Right atrium auricular region (tissue), 2 donors: ENCODE results near the gene PTCRA. TPM values are rescaled to one million over a fixed set of nuclear protein-coding genes. Genes with fewer than 3 reads are reported as not detected.

Source experiments
- DNase-seq: peaks from one replicate; pipeline ENCODE4 v3.0.0-alpha.2; 2019; ENCODE audit warnings: low spot score
- H3K27ac ChIP-seq, 2 donors: fragments of 200-600 bp; sonication (generic); 1 replicate in 1 of 2; 2 replicates in 1 of 2; pipeline ENCODE4 v1.5.1; 2016 to 2019
- H3K27me3 ChIP-seq, 2 donors: fragments of 200-600 bp; sonication (generic); one replicate each; pipeline versions ENCODE4 v1.5.1 to v1.6.0; 2017 to 2019
- H3K36me3 ChIP-seq: fragments of 200-600 bp; sonication (generic); one replicate; pipeline ENCODE4 v1.5.1; 2016
- H3K4me1 ChIP-seq, 2 donors: fragments of 200-600 bp; sonication (generic); one replicate each; pipeline versions ENCODE4 v1.5.1 to v1.6.0; 2017 to 2019
- H3K4me3 ChIP-seq, 2 donors: fragments of 200-600 bp; sonication (generic); 1 replicate in 1 of 2; 2 replicates in 1 of 2; pipeline ENCODE4 v1.5.1; 2017 to 2019; ENCODE audit warnings: mild to moderate bottlenecking in 1 of 2, moderate library complexity in 1 of 2
- H3K9me3 ChIP-seq, 2 donors: fragments of 200-600 bp; sonication (generic); one replicate each; pipeline ENCODE4 v1.5.1; 2019
- total RNA-seq, 2 donors: library from RNA; depleted of rRNA; stranded (reverse); fragments of >200 nt; gene quantifications; one replicate each; pipeline ENCODE4 v1.1.0, GENCODE V29; 2016
- TF ChIP-seq, protein P1 (sequence below), 2 donors: fragments of 200-600 bp; sonication (generic); IDR thresholded peaks; one replicate each; pipeline ENCODE4 v1.5.1; 2019; ENCODE audit warnings: antibody characterized with exemption in 2 of 2

PTCRA gene
- total RNA-seq, 2 donors from 2014 or later = 1.6 TPM; not detected in 1

DNA sequence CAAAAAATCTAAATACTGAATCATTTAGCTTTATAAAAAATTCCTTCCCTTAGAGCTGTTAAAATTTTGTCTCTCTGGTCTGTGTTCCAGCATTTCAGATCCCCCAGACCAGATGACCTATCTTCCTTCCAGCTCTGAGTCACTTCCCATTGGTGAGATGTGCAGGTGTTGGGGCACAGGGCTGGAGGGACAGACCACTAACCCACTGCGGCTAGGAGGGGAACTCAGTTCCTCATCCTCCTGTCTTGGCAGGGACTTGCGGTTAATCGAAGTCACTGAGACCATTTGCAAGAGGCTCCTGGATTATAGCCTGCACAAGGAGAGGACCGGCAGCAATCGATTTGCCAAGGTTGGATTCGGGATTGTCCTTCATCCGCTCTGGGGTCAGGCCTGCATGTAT is 19.5 kb downstream of the PTCRA start:
- no peak overlapping the region for H3K27ac ChIP-seq

DNA sequence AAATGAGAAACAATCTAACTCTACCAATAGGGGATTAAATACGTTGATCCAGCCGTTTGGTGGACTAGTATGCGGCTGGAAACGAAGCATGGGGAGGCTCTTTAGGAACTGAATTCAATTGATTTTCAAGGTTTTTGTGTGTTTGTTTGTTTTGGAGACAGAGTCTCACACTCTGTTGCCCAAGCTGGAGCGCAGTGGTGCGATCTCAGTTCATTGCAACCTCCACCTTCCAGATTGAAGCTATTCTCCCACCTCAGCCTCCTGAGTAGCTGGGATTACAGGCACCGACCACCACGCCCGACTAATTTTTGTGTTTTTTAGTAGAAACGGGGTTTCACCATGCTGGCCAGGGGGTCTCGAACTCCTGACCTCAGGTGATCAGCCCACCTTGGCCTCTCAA is 20.5 kb downstream of the PTCRA start:
- Histone ChIP-seq H3K4me3 (no peak overlapping the region), H3K27ac (no peak overlapping the region), H3K27me3 (no peaks in the 10 kb centered on the region), H3K4me1 (peaks cover 0 to 7% of the 10 kb centered on the region in 2 donors), H3K9me3 (no peaks in the 10 kb centered on the region), H3K36me3 (peaks cover 38% of the 10 kb centered on the region)
- no peak for DNase-seq
- TF ChIP-seq, protein P1, sequence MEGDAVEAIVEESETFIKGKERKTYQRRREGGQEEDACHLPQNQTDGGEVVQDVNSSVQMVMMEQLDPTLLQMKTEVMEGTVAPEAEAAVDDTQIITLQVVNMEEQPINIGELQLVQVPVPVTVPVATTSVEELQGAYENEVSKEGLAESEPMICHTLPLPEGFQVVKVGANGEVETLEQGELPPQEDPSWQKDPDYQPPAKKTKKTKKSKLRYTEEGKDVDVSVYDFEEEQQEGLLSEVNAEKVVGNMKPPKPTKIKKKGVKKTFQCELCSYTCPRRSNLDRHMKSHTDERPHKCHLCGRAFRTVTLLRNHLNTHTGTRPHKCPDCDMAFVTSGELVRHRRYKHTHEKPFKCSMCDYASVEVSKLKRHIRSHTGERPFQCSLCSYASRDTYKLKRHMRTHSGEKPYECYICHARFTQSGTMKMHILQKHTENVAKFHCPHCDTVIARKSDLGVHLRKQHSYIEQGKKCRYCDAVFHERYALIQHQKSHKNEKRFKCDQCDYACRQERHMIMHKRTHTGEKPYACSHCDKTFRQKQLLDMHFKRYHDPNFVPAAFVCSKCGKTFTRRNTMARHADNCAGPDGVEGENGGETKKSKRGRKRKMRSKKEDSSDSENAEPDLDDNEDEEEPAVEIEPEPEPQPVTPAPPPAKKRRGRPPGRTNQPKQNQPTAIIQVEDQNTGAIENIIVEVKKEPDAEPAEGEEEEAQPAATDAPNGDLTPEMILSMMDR (IDR thresholded peaks at IDR 0.05) = no peak

More for the DNA sequence above, 19.5 kb downstream of the PTCRA start:
- Histone ChIP-seq H3K9me3 (no peaks in the 10 kb centered on the region), H3K27me3 (no peaks in the 10 kb centered on the region), H3K4me3 (no peak overlapping the region), H3K4me1 (peaks cover 0 to 15% of the 10 kb centered on the region in 2 donors), H3K36me3 (peaks cover 38% of the 10 kb centered on the region)
- DNase-seq = no peak
- TF ChIP-seq, protein P1 (IDR thresholded peaks at IDR 0.05) = no peak

DNA sequence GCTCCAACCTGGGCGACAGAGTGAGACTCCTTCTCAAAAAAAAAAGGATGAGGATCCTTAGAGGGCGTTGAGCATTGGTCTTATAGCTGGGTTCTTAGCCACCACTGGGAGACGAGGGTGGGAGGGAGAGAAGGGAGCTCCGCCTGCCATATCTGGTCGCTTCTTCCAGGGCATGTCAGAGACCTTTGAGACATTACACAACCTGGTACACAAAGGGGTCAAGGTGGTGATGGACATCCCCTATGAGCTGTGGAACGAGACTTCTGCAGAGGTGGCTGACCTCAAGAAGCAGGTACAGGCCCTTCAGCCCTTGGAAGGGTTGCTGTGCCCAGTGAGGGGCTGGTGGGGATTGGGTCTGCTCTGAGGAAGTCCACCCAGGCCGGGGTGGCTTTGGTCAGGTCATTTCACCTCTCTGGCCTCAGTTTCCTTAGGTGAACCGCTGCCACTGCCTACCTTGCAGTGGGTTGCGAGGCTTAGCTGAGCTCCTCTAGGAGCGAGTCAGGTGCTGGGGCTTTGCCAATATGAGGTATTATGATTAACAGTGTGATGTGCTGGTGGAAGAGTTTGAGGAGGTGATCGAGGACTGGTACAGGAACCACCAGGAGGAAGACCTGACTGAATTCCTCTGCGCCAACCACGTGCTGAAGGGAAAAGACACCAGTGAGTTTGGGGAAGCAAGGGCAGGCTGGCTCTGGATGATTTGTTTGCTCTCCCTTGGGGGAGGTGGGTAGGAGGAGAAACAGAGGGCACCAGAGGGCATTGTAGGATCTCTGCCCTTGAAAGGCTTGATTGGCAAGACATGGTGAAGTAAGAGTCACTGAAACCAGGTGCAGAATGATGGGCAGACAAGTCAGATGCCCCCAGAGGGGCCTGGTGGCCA is 21.9 kb downstream of the PTCRA start:
- Histone ChIP-seq H3K27me3 (no peaks in the 10 kb centered on the region), H3K27ac (no peak overlapping the region), H3K4me3 (no peak overlapping the region), H3K9me3 (no peaks in the 10 kb centered on the region), H3K36me3 (peaks cover 38% of the 10 kb centered on the region), H3K4me1 (peaks cover 0 to 7% of the 10 kb centered on the region in 2 donors)
- DNase-seq = no peak
- TF ChIP-seq, protein P1 (IDR thresholded peaks at IDR 0.05) = no peak

DNA sequence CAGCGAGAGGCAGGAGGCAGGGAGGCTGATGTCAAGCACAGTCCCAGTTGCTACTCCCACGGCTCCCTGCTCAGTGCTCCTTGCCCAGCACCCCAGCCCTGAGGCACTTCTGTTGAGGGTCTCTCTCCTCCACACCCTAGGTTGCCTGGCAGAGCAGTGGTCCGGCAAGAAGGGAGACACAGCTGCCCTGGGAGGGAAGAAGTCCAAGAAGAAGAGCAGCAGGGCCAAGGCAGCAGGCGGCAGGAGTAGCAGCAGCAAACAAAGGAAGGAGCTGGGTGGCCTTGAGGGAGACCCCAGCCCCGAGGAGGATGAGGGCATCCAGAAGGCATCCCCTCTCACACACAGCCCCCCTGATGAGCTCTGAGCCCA is 22.6 kb downstream of the PTCRA start:
- TF ChIP-seq, protein P1 (IDR thresholded peaks at IDR 0.05) = no peak
- Histone ChIP-seq H3K4me1 (peaks cover 0 to 7% of the 10 kb centered on the region in 2 donors), H3K9me3 (no peaks in the 10 kb centered on the region), H3K4me3 (no peak overlapping the region), H3K27ac (no peak overlapping the region), H3K27me3 (no peaks in the 10 kb centered on the region), H3K36me3 (peaks cover 38% of the 10 kb centered on the region)
- DNase-seq = no peak

DNA sequence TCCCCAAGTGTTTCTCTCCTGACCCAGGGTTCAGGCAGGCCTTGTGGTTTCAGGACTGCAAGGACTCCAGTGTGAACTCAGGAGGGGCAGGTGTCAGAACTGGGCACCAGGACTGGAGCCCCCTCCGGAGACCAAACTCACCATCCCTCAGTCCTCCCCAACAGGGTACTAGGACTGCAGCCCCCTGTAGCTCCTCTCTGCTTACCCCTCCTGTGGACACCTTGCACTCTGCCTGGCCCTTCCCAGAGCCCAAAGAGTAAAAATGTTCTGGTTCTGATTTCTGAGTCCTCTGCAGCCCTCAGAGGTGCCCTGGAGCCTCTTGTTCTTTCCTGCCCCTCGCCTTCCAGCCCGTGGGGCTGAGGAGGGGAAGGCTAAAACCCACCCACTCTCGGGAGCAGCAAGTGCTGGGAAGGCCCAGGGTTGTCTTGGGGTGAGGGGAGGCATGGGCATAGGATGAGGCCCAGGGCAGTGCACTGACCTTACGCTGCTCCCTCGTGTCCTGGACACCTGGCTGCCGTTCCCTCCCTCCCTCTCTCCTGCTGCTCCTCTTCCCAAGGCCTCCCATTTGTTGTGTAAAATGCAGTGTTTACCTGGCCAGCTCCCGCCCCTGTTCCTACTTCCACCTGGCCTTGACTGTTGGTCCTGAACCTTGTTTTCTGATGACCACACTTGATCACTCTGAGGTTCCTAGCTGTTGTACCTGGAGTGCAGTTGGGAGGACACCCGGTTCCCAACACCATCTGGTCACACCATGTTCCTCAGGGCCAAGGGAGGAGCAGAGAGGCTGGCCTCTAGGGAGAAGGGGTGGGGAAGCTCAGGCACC is 23.3 kb downstream of the PTCRA start:
- Histone ChIP-seq H3K27ac (no peak overlapping the region), H3K36me3 (peaks cover 36% of the 10 kb centered on the region), H3K9me3 (no peaks in the 10 kb centered on the region), H3K4me1 (peaks cover 0 to 7% of the 10 kb centered on the region in 2 donors), H3K4me3 (no peak overlapping the region), H3K27me3 (no peaks in the 10 kb centered on the region)
- TF ChIP-seq, protein P1 (IDR thresholded peaks at IDR 0.05) = no peak
- DNase-seq = no peak
